AG08395 (cell line): ENCODE measurements around the gene P2RX5.

Experiments used
- DNase-seq: peaks from one replicate; pipeline ENCODE4 v3.0.0; 2012; ENCODE audit warnings: mixed read lengths, low spot score

P2RX5 gene

GRCh38 chr17:3681057-3681456 lies 14.9 kb downstream of the P2RX5 start:
- DNase-seq = no peak

- DNase-seq = no peak
Measured at GRCh38 chr17:3679531-3680126, 16.3 kb downstream of the P2RX5 start.

GRCh38 chr17:3678821-3679530 lies 17.0 kb downstream of the P2RX5 start:
- no peak for DNase-seq

- DNase-seq = peak; percentile 39
Measured at GRCh38 chr17:3678095-3678820, 17.7 kb downstream of the P2RX5 start.

- no peak for DNase-seq
Measured at GRCh38 chr17:3675886-3676285, 20.1 kb downstream of the P2RX5 start.

GRCh38 chr17:3672571-3672970 lies 23.4 kb downstream of the P2RX5 start:
- DNase-seq = no peak

GRCh38 chr17:3669548-3669947 lies 26.4 kb downstream of the P2RX5 start:
- DNase-seq = no peak

- DNase-seq = no peak
Measured at GRCh38 chr17:3669085-3669347, 26.9 kb downstream of the P2RX5 start.

GRCh38 chr17:3668279-3669084 lies 27.5 kb downstream of the P2RX5 start, which contains the start of the genes EMC6 and TAX1BP3:
TSS of gene EMC6 (plus strand) at chr17:3668812. CDS start at chr17:3669147, 335 bp downstream.
TSS of gene TAX1BP3 (minus strand) at chr17:3668578. CDS start at chr17:3668526, 52 bp downstream.
- DNase-seq = peak; percentile 100

- peak; percentile 95 for DNase-seq
Measured at GRCh38 chr17:3667366-3668278, 28.3 kb downstream of the P2RX5 start.

GRCh38 chr17:3666516-3666915 lies 29.4 kb downstream of the P2RX5 start:
- no peak for DNase-seq

- no peak for DNase-seq
Measured at GRCh38 chr17:3665834-3666233, 30.1 kb downstream of the P2RX5 start.

- DNase-seq = no peak
Measured at GRCh38 chr17:3663102-3664011, 32.6 kb downstream of the P2RX5 start.

- DNase-seq = no peak
Measured at GRCh38 chr17:3660311-3660891, 35.6 kb downstream of the P2RX5 start.

- peak; percentile 95 for DNase-seq
Measured at GRCh38 chr17:3659541-3660111, 36.3 kb downstream of the P2RX5 start.

- no peak for DNase-seq
Measured at GRCh38 chr17:3658784-3659449, 37.0 kb downstream of the P2RX5 start.

GRCh38 chr17:3657874-3658783 lies 37.8 kb downstream of the P2RX5 start:
- no peak for DNase-seq

GRCh38 chr17:3657588-3657869 lies 38.4 kb downstream of the P2RX5 start:
- no peak for DNase-seq
